Esophagus muscularis mucosa (tissue), 3 donors: Measurements from ENCODE around the gene NT5DC2.

Experiments
- POLR2A ChIP-seq: fragments of 450-650 bp; IDR thresholded peaks from one replicate; pipeline ENCODE4 v1.6.1; 2017; ENCODE audit warnings: antibody characterized with exemption, moderate library complexity, mild to moderate bottlenecking, low read depth
- POLR2AphosphoS5 ChIP-seq, 2 donors: sonication (generic); formaldehyde crosslinking; IDR thresholded peaks; one replicate each; pipeline ENCODE4 v1.6.1; 2017; ENCODE audit warnings: antibody characterized with exemption in 2 of 2
- TF ChIP-seq, protein P1 (sequence below), 3 experiments: fragments of 200-600 bp in 2 of 3; fragments of 450-650 bp in 1 of 3; sonication (generic) in 2 of 3; IDR thresholded peaks; one replicate each; pipeline ENCODE4 v1.5.1; 2017 to 2019; ENCODE audit warnings: antibody characterized with exemption in 3 of 3, mild to moderate bottlenecking in 2 of 3, moderate library complexity in 1 of 3

DNA sequence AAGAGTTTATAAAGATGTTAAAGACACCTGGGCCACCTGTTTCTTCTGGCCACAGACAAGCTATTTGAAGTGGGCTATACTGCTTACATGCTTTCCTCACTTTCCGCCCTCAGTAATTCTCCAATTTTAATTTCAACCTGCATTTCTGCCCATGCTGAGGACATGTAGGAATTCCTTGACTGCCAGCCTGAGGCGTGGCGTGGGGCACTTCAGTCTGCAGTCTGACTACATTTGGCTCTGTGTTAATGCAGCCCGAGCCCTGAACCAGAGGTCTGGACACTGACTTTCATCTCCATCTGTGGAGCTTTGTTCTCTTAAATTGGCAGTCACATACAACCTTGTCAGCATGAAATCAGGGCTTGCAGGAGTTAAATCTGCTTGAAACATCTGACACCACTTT, 11.3 kb upstream of the NT5DC2 start:
- TF ChIP-seq, protein P1, sequence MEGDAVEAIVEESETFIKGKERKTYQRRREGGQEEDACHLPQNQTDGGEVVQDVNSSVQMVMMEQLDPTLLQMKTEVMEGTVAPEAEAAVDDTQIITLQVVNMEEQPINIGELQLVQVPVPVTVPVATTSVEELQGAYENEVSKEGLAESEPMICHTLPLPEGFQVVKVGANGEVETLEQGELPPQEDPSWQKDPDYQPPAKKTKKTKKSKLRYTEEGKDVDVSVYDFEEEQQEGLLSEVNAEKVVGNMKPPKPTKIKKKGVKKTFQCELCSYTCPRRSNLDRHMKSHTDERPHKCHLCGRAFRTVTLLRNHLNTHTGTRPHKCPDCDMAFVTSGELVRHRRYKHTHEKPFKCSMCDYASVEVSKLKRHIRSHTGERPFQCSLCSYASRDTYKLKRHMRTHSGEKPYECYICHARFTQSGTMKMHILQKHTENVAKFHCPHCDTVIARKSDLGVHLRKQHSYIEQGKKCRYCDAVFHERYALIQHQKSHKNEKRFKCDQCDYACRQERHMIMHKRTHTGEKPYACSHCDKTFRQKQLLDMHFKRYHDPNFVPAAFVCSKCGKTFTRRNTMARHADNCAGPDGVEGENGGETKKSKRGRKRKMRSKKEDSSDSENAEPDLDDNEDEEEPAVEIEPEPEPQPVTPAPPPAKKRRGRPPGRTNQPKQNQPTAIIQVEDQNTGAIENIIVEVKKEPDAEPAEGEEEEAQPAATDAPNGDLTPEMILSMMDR (IDR thresholded peaks at IDR 0.05): no peak
- no peak for TF ChIP-seq POLR2A
- no peak for TF ChIP-seq POLR2AphosphoS5 (IDR thresholded peaks at IDR 0.05)
